RWPE1 (cell line): Measurements from ENCODE around the gene SOX13.

Experiments used
- CTCF ChIA-PET: fragments of 350-600 bp; sonication (Branson Sonifier 250); formaldehyde crosslinking; extraction: SDS; loops from one replicate; lab custom pipeline; 2021; lab: Yijun Ruan, JAX
- POLR2A ChIA-PET: fragments of 400-600 bp; formaldehyde crosslinking; extraction: SDS; loops from one replicate; lab custom pipeline; 2020; ENCODE audit warnings: antibody characterized with exemption; ENCODE audit not compliant: low non-redundant PET; lab: Yijun Ruan, JAX
- DNase-seq: peaks from one replicate; pipeline ENCODE4 v3.0.0; 2012; ENCODE audit warnings: low spot score
- H3K27ac ChIP-seq: fragments of 450-650 bp; 2 replicates; pipeline ENCODE4 v1.5.1; 2017
- CTCF ChIP-seq: fragments of 450-650 bp; conservative IDR thresholded peaks from 2 replicates; pipeline ENCODE4 v1.5.1; 2017; ENCODE audit warnings: low read depth, mild to moderate bottlenecking

The SOX13 gene

GRCh38 chr1:204076891-204077290 lies 4.0 kb downstream of the SOX13 start:
- DNase-seq, result no peak
- no peak for TF ChIP-seq CTCF
- CTCF ChIA-PET, result interaction anchor here (0.6 to 4.7 kb wide), 4 partner anchors 37 to 207 kb away, joined by 3 to 57 read pairs (median 22); no protein-coding TSS in a partner anchor
- POLR2A ChIA-PET, result no interaction called here
- peak overlapping the region; percentile 51 for H3K27ac ChIP-seq

GRCh38 chr1:204077979-204078696 lies 5.2 kb downstream of the SOX13 start:
- TF ChIP-seq CTCF, result no peak
- DNase-seq, result peak; percentile 84
- peak overlapping the region; percentile 91 for H3K27ac ChIP-seq
- CTCF ChIA-PET, result interaction anchor here (0.6 to 1.2 kb wide), 6 partner anchors 50 to 353 kb away, joined by 3 to 7 read pairs (median 4); no protein-coding TSS in a partner anchor
- POLR2A ChIA-PET, result interaction anchor here (0.6 kb wide), 1 partner anchor 263 kb away, joined by 4 read pairs; no protein-coding TSS in a partner anchor

GRCh38 chr1:204079608-204079999 lies 6.7 kb downstream of the SOX13 start:
- DNase-seq, result no peak
- ChIA-PET POLR2A (interaction anchor here (0.7 kb wide), 1 partner anchor 12 kb away, joined by 4 read pairs; no protein-coding TSS in a partner anchor), CTCF (interaction anchor here (0.5 to 2.4 kb wide), 8 partner anchors 10 to 210 kb away, joined by 3 to 16 read pairs (median 4); no protein-coding TSS in a partner anchor)

DNA sequence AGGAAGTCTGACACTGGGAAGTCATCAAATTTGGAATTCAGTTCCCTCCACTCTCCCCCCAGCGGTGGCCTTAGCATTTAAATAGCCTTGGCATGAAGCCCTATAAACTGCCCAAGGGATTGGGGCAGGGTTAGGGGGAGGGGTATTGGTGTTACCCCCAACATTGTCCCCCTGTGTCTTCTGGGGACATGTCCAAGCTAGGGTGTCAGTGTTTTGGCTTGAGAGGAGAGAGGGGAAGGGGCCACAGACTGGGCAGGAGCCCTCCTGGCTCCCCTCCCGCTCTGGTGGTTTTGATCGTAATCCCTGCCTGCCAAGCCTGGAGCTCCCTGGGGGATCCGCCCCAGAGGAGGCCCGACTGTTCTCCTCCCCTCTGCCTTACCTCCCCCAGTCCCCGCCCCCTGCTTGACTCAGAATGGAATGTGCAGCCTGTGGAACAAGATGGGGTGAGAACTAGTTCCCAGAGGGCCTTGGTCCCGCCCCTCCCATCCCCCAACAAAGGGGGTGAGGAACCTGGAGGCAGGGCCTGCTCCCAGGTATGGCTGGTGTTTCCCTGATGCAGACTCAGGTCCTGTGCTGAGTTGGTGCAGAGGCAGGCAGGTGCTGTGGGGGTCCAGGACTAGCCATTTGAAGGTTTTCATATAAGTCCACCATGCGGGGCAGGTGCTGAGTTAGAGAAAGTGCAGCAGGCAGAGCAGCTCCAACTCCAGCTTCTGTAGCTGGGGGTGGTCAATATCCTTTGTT lies 7.4 kb downstream of the SOX13 start:
- CTCF ChIA-PET, result interaction anchor here (0.5 to 2.4 kb wide), 10 partner anchors 10 to 738 kb away, joined by 3 to 16 read pairs (median 3); no protein-coding TSS in a partner anchor
- peak; percentile 100 for DNase-seq
- POLR2A ChIA-PET, result no interaction called here
- H3K27ac ChIP-seq, result peak overlapping the region; percentile 91
- TF ChIP-seq CTCF, result no peak

More at GRCh38 chr1:204079608-204079999, 6.7 kb downstream of the SOX13 start:
- H3K27ac ChIP-seq, result peak overlapping the region; percentile 91
- no peak for TF ChIP-seq CTCF

GRCh38 chr1:204081164-204081790 lies 8.4 kb downstream of the SOX13 start:
- POLR2A ChIA-PET, result no interaction called here
- H3K27ac ChIP-seq, result peak overlapping the region; percentile 91
- CTCF ChIA-PET, result interaction anchor here (2.4 kb wide), 1 partner anchor 211 kb away, joined by 16 read pairs; no protein-coding TSS in a partner anchor
- no peak for DNase-seq
- TF ChIP-seq CTCF, result no peak
